ENCODE measurements around the gene CNN2. TPM values are rescaled to one million over a fixed set of nuclear protein-coding genes. Genes with fewer than 3 reads are reported as not detected.

The CNN2 gene
- total and polyA plus RNA-seq, 12 donors = 6.9 to 64.9 (median 42.7) TPM

DNA sequence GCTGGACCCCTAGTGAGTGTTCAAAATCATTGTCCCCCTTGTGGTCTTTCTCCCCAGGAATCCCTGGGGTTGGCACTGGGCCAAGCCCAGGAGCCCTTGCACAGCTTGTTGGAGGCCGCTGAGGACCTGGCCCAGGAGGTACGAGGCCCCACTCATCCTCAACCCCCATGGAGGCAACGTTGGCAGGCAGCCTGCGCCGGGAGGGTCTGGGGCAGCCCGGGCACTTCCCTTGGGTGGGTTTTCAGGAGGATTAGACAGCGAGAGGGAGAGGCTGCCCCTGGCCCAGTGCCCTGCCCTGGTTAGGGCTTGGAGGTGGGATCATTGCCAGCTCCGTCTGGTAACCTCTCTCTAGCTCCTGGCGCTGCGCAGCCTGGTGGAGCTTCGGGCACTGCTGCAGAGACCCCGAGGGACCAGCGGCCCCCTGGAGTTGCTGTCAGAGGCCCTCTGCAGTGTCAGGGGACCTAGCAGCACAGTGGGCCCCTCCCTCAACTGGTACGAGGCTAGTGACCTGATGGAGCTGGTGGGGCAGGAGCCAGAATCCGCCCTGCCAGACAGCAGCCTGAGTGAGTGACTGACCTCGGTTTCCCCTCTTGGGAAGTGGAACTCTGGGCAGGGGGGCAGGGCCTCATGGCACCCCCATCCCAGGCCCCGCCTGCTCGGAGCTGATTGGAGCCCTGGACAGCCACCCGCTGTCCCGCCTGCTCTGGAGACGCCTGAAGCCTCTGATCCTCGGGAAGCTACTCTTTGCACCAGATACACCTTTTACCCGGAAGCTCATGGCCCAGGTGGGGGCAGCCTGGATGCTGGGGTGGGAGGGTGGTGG, 16.5 kb downstream of the CNN2 start:
- 62 to 74% (median 69%) methylated on average over 7 to 23 of the region's 23 CpGs; no CpG with 5 or more reads in 1 of the 4 donors for WGBS, 4 donors
- no peaks in the 10 kb centered on the region for H3K27me3 ChIP-seq
- H3K4me3 ChIP-seq = no peak overlapping the region
- DNase-seq = no peak
- peaks cover 7 to 28% of the 10 kb centered on the region in 2 donors for H3K4me1 ChIP-seq (replicated peaks in 1 of 2)
- H3K36me3 ChIP-seq (replicated peaks in 1 of 2) = no peaks in the 10 kb centered on the region
- intact Hi-C loops (cut with DNase I) = no loop called here
- no peak overlapping the region for H3K27ac ChIP-seq
- TF ChIP-seq CTCF (IDR thresholded peaks at IDR 0.05) (no peak), POLR2A (IDR thresholded peaks at IDR 0.05) (no peak)
- H3K9me3 ChIP-seq (replicated peaks in 1 of 3) = no peaks in the 10 kb centered on the region

- TF ChIP-seq CTCF (IDR thresholded peaks at IDR 0.05) = no peak
- no peak for TF ChIP-seq POLR2A (IDR thresholded peaks at IDR 0.05)
- 76 to 82% (median 78%) methylated on average over 7 to 10 of the region's 10 CpGs for WGBS, 4 donors
- intact Hi-C loops (cut with DNase I) = no loop called here
- H3K27ac ChIP-seq = no peak overlapping the region
- peak in 1 of 7 donors; percentile 20 for DNase-seq
- no peaks in the 10 kb centered on the region for H3K9me3 ChIP-seq (replicated peaks in 1 of 3)
- H3K4me3 ChIP-seq = no peak overlapping the region
- H3K36me3 ChIP-seq (replicated peaks in 1 of 2) = no peaks in the 10 kb centered on the region
- H3K27me3 ChIP-seq = no peaks in the 10 kb centered on the region
- peaks cover 7 to 16% of the 10 kb centered on the region in 2 donors for H3K4me1 ChIP-seq (replicated peaks in 1 of 2)
These were observed 18.8 kb downstream of the CNN2 start for GRCh38 chr19:1045247-1045603.

DNA sequence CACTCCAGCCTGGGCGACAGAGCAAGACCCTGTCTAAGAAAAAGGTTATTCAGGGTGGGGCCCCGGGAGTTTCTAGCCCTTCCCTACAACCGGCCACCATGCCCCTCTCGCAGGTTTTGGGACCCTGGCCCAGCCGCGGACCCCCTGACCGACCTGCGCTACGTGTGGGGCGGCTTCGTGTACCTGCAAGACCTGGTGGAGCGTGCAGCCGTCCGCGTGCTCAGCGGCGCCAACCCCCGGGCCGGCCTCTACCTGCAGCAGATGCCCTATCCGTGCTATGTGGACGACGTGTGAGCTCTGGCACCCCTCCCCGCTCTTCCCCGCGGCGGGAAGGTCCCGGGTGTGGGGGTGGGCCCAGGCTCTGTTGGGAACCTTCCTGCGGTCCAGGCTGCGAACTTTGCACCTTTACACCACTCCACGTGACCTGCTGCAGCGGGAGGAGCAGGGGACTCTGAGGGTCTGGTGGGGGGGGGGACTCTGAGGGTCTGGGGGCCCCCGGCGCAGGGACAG, 19.8 kb downstream of the CNN2 start:
- no peak overlapping the region for H3K27ac ChIP-seq
- DNase-seq = no peak
- H3K27me3 ChIP-seq = no peaks in the 10 kb centered on the region
- peaks cover 0 to 6% of the 10 kb centered on the region in 2 donors for H3K4me1 ChIP-seq (replicated peaks in 1 of 2)
- H3K9me3 ChIP-seq (replicated peaks in 1 of 3) = no peaks in the 10 kb centered on the region
- intact Hi-C loops (cut with DNase I) = no loop called here
- no peaks in the 10 kb centered on the region for H3K36me3 ChIP-seq (replicated peaks in 1 of 2)
- TF ChIP-seq CTCF (IDR thresholded peaks at IDR 0.05) = no peak
- no peak for TF ChIP-seq POLR2A (IDR thresholded peaks at IDR 0.05)
- no peak overlapping the region for H3K4me3 ChIP-seq
- WGBS, 4 donors = 91 to 94% (median 92%) methylated on average over 29 to 33 of the region's 33 CpGs

DNA sequence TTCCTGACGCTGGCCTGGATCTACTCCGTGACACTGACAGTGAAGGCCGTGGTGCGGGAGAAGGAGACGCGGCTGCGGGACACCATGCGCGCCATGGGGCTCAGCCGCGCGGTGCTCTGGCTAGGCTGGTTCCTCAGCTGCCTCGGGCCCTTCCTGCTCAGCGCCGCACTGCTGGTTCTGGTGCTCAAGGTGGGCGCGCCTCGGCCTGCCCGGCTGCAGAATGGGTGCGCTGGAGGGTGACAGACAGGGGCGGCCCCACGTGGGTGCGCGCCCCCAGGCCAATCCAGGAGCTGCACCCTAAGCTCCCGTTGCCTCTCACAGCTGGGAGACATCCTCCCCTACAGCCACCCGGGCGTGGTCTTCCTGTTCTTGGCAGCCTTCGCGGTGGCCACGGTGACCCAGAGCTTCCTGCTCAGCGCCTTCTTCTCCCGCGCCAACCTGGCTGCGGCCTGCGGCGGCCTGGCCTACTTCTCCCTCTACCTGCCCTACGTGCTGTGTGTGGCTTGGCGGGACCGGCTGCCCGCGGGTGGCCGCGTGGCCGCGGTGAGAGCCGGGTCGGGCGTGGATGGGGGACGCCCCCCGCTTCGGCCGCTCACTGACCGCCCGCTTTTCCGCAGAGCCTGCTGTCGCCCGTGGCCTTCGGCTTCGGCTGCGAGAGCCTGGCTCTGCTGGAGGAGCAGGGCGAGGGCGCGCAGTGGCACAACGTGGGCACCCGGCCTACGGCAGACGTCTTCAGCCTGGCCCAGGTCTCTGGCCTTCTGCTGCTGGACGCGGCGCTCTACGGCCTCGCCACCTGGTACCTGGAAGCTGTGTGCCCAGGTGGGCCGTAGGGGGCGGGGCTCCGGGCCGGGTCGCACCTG, 20.7 kb downstream of the CNN2 start:
- H3K4me1 ChIP-seq (replicated peaks in 1 of 2) = no peaks in the 10 kb centered on the region
- TF ChIP-seq POLR2A (IDR thresholded peaks at IDR 0.05) (no peak), CTCF (IDR thresholded peaks at IDR 0.05) (no peak)
- H3K27me3 ChIP-seq = no peaks in the 10 kb centered on the region
- H3K36me3 ChIP-seq (replicated peaks in 1 of 2) = no peaks in the 10 kb centered on the region
- H3K27ac ChIP-seq = no peak overlapping the region
- intact Hi-C loops (cut with DNase I) = no loop called here
- peak in 1 of 7 donors; percentile 21 for DNase-seq
- WGBS, 4 donors = 87 to 92% (median 90%) methylated on average over 20 to 77 of the region's 77 CpGs
- H3K4me3 ChIP-seq = no peak overlapping the region
- no peaks in the 10 kb centered on the region for H3K9me3 ChIP-seq (replicated peaks in 1 of 3)
